Measurements from ENCODE around the gene DPEP1. TPM values are rescaled to one million over a fixed set of nuclear protein-coding genes. Genes with fewer than 3 reads are reported as not detected.
"Not testable (repeated sequence)": the region's sequence is repeated elsewhere in the genome, so short reads cannot be mapped to it uniquely, and the experiment has no call there.

The DPEP1 gene
- total RNA-seq, 4 donors from 2014 or later, result 1.3 to 4.0 (median 1.4) TPM; not detected in 1

DNA sequence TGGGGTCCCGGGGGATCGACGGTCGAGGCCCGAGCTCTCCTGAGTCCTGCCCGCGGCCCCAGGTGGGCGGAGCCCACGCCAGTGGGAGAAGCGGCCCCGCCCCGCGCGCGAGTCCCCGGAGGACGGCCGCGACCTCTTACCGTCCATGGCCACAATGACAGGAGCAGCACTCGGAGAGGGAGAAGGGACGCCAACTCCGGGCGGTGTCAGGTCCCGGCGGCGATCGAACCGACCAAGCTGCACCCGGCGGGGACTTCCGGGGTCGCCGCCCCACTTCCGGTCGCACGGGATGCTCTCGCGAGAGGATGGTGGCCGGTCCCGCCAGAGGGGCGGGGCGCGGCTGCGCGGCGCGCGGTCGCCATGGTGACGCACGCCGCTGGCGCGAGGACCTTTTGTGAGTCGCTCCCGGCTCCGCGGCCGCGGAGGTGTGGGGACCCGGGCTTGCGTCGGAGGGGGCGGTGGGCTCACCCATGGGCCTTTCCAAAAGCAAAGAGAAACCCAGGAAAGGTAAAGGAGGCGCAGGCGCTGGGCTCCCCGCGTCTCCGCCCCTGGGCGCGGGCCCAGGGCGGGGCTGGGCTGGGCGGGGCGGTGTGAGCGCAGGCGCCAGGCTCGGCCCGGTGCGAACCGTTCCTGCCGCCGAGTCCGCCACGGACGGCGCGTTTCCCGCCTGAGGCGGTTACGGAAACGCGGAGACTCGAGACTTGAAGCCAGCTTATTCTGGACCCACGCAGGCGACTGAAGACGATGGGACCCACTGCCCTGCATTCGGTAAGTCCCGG is 44.2 kb downstream of the DPEP1 start, which contains the start of the genes CHMP1A and SPATA33:
Gene CHMP1A, minus strand, starts transcription at position 267 of the 779 bp plus-strand sequence. Its CDS starts 120 bp downstream, at position 147.
Gene SPATA33, plus strand, starts transcription at position 395 of the 779 bp plus-strand sequence. Its CDS starts 76 bp downstream, at position 471.
- peak; percentile 92 for DNase-seq
- Histone ChIP-seq H3K4me3 (peak within 1 kb of the TSS; percentile 88 to 95 (median 94)), H3K9me3 (no peaks in the 10 kb centered on the region), H3K36me3 (no peaks in the 10 kb centered on the region), H3K27ac (peak within 1 kb of the TSS; percentile 79 to 93 (median 90)), H3K27me3 (no peaks in the 10 kb centered on the region), H3K4me1 (peaks cover 13 to 39% (median 21%) of the 10 kb centered on the region in 4 donors)
- intact Hi-C loops (cut with DNase I; ENCODE audit: low total_unique reads) (no loop called here), in situ Hi-C loops (cut with MboI; ENCODE audit: low pct_ligation_motif_present in 1 of 4, low pct_unique_long_range_greater_than_20kb in 1 of 4, low sequenced_read_pairs in 3 of 4) (no loop called here)
- TF ChIP-seq POLR2AphosphoS5 (IDR thresholded peaks at IDR 0.05) (peak; percentile 32 to 91 (median 89)), POLR2A (IDR thresholded peaks at IDR 0.05) (peak; percentile 80), EP300 (IDR thresholded peaks at IDR 0.05; ENCODE audit: low read depth) (no peak)
- TF ChIP-seq, protein P1, sequence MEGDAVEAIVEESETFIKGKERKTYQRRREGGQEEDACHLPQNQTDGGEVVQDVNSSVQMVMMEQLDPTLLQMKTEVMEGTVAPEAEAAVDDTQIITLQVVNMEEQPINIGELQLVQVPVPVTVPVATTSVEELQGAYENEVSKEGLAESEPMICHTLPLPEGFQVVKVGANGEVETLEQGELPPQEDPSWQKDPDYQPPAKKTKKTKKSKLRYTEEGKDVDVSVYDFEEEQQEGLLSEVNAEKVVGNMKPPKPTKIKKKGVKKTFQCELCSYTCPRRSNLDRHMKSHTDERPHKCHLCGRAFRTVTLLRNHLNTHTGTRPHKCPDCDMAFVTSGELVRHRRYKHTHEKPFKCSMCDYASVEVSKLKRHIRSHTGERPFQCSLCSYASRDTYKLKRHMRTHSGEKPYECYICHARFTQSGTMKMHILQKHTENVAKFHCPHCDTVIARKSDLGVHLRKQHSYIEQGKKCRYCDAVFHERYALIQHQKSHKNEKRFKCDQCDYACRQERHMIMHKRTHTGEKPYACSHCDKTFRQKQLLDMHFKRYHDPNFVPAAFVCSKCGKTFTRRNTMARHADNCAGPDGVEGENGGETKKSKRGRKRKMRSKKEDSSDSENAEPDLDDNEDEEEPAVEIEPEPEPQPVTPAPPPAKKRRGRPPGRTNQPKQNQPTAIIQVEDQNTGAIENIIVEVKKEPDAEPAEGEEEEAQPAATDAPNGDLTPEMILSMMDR (IDR thresholded peaks at IDR 0.05), result no peak
- 1% methylated on average over 31 of the region's 99 CpGs; no CpG with 5 or more reads in 1 of the 2 donors for WGBS, 2 donors (ENCODE audit: low coverage in 1 of 2)

DNA sequence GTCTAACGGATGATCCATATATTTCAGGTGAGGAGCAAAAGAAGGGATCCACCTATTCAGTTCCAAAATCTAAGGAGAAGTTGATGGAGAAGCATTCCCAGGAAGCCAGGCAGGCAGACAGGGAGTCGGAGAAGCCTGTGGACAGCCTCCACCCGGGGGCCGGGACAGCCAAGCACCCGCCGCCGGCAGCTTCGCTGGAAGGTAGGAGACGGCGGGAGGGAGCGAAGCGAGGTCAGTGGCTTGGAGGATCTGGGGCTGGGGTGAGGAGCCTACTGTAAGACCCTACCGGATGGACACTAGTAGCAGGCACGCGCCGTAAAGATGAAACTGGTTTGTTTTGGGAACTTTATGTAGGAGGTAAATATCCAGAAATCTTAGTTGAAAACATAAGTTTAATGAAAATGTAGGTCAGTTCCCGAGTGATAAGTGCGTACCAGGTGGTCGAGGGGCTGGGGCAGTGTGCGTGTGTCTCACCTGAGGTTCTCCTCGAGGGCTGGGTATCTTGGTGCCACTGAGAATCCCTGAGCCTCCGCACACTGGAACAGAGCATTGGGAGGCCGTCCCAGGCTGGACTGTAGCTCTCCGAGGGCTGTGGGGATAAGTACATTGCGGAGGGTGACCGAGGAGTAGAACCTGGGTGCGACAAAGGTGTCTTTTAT is 44.9 kb downstream of the DPEP1 start:
- Histone ChIP-seq H3K27me3 (no peaks in the 10 kb centered on the region), H3K4me3 (peak overlapping the region; percentile 88 to 95 (median 94)), H3K27ac (peak overlapping the region; percentile 79 to 93 (median 90)), H3K4me1 (peaks cover 13 to 39% (median 21%) of the 10 kb centered on the region in 4 donors), H3K9me3 (no peaks in the 10 kb centered on the region), H3K36me3 (no peaks in the 10 kb centered on the region)
- TF ChIP-seq POLR2A (IDR thresholded peaks at IDR 0.05) (no peak), POLR2AphosphoS5 (IDR thresholded peaks at IDR 0.05) (no peak), EP300 (IDR thresholded peaks at IDR 0.05; ENCODE audit: low read depth) (no peak)
- intact Hi-C loops (cut with DNase I; ENCODE audit: low total_unique reads) (no loop called here), in situ Hi-C loops (cut with MboI; ENCODE audit: low pct_ligation_motif_present in 1 of 4, low pct_unique_long_range_greater_than_20kb in 1 of 4, low sequenced_read_pairs in 3 of 4) (no loop called here)
- no peak for DNase-seq
- whole genome bisulfite sequencing, 2 donors (ENCODE audit: low coverage in 1 of 2), result 12 to 17% methylated on average over 6 to 27 of the region's 27 CpGs

DNA sequence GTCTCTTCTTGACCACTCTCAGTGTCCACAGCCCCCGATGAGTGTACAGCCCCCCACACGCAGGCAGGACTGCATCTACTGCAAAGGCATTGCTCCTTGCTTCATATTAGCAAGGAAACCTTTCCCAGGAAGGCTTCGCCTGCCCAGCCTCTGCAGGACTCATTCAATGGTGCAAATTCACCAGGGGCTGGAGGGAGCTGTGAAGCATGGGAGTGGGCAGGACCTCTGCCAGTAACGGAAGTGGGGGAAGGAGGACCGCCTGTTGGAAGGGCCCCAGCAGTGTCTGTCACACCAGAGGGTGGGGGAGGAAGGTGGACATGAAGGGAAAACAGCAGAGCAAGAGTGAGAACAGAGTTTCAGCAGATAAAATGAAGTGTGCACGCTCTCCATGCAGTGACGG is 46.7 kb downstream of the DPEP1 start:
- intact Hi-C loops (cut with DNase I; ENCODE audit: low total_unique reads) (no loop called here), in situ Hi-C loops (cut with MboI; ENCODE audit: low pct_ligation_motif_present in 1 of 4, low pct_unique_long_range_greater_than_20kb in 1 of 4, low sequenced_read_pairs in 3 of 4) (no loop called here)
- TF ChIP-seq POLR2A (IDR thresholded peaks at IDR 0.05) (no peak), POLR2AphosphoS5 (IDR thresholded peaks at IDR 0.05) (no peak), EP300 (IDR thresholded peaks at IDR 0.05; ENCODE audit: low read depth) (no peak)
- TF ChIP-seq, protein P1 (IDR thresholded peaks at IDR 0.05), result no peak
- Histone ChIP-seq H3K27me3 (no peaks in the 10 kb centered on the region), H3K36me3 (no peaks in the 10 kb centered on the region), H3K27ac (no peak overlapping the region), H3K9me3 (no peaks in the 10 kb centered on the region), H3K4me1 (peaks cover 13 to 35% (median 21%) of the 10 kb centered on the region in 4 donors), H3K4me3 (no peak overlapping the region)
- no peak for DNase-seq
- 79 to 93% methylated on average over 2 to 7 of the region's 7 CpGs for WGBS, 2 donors (ENCODE audit: low coverage in 1 of 2)

DNA sequence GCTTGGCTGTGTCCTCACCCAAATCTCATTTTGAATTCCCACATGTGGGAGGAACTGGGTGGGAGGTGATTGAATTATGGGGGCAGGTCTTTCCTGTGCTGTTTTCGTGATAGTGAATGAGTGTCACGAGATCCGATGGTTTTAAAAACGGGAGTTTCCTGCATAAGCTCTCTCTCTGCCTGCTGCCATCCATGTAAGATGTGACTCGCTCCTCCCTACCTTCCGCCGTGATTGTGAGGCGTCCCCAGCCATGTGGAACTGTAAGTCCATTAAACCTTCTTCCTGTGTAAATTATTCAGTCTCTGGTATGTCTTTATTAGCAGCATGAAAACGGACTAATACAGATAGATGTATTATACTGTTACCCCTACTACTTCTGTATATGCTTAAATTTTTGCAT is 47.8 kb downstream of the DPEP1 start:
- Histone ChIP-seq H3K4me3 (no peak overlapping the region), H3K4me1 (peaks cover 13 to 24% (median 20%) of the 10 kb centered on the region in 4 donors), H3K36me3 (no peaks in the 10 kb centered on the region), H3K27me3 (no peaks in the 10 kb centered on the region), H3K9me3 (no peaks in the 10 kb centered on the region), H3K27ac (no peak overlapping the region)
- in situ Hi-C loops (cut with MboI; ENCODE audit: low pct_ligation_motif_present in 1 of 4, low pct_unique_long_range_greater_than_20kb in 1 of 4, low sequenced_read_pairs in 3 of 4) (no loop called here), intact Hi-C loops (cut with DNase I; ENCODE audit: low total_unique reads) (no loop called here)
- DNase-seq, result no peak
- TF ChIP-seq EP300 (IDR thresholded peaks at IDR 0.05; ENCODE audit: low read depth), result no peak
- no peak for TF ChIP-seq POLR2A (IDR thresholded peaks at IDR 0.05)
- no peak for TF ChIP-seq POLR2AphosphoS5 (IDR thresholded peaks at IDR 0.05)
- TF ChIP-seq, protein P1 (IDR thresholded peaks at IDR 0.05), result no peak
- WGBS, 2 donors (ENCODE audit: low coverage in 1 of 2), result 95 to 96% methylated on average over 4 to 9 of the region's 9 CpGs

DNA sequence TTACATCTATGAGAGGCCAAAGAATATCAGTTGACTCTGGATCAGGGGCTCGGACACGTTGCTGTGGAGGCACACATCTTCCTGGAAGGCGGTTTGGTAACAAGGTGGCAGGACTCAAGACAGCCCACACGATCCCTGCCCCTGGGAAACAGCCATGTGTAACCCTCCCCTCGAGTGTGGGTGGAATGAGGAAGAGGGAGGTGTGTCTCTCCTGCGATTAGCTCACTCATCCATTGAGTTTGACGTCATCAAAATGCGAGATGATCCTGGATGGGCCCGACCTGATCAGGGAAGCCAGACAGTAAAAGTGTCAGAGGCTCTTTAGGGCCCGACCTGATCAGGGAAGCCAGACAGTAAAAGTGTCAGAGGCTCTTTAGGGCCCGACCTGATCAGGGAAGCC is 50.8 kb downstream of the DPEP1 start:
- H3K9me3 ChIP-seq; in situ Hi-C loops (cut with MboI; ENCODE audit: low pct_ligation_motif_present in 1 of 4, low pct_unique_long_range_greater_than_20kb in 1 of 4, low sequenced_read_pairs in 3 of 4); DNase-seq; H3K27me3 ChIP-seq; H3K4me1 ChIP-seq; H3K4me3 ChIP-seq; H3K36me3 ChIP-seq; H3K27ac ChIP-seq; intact Hi-C loops (cut with DNase I; ENCODE audit: low total_unique reads): not testable (repeated sequence)
- WGBS, 2 donors (ENCODE audit: low coverage in 1 of 2), result 71 to 100% methylated on average over 3 to 11 of the region's 11 CpGs

All from transverse colon (tissue), 4 donors.